Heart right ventricle (tissue), 16 donors: Measurements from ENCODE around the gene OR52E1. TPM values are rescaled to one million over a fixed set of nuclear protein-coding genes. Genes with fewer than 3 reads are reported as not detected.
"Not testable (repeated sequence)": the region's sequence is repeated elsewhere in the genome, so short reads cannot be mapped to it uniquely, and the experiment has no call there.

Source experiments
- ATAC-seq, 8 donors: fragments of 200-7000 bp; cut with Tn5 transposase; one replicate each; pipeline ENCODE4 v1.9.1; 2020; ENCODE audit warnings: mild to moderate bottlenecking in 8 of 8, moderate library complexity in 8 of 8, moderate number of reproducible peaks in 1 of 8
- DNase-seq, 2 donors: peaks; one replicate each; pipeline ENCODE4 v3.0.0-alpha.2; 2020
- H3K27ac ChIP-seq, 10 donors: fragments of 200-600 bp; sonication (generic) in 2 of 10; one replicate each; pipeline versions ENCODE4 v1.5.0 to v1.8.0; 2020 to 2022; ENCODE audit warnings: mild to moderate bottlenecking in 3 of 10
- H3K27me3 ChIP-seq, 7 donors: fragments of 200-600 bp; one replicate each; pipeline ENCODE4 v1.8.0; 2021 to 2022; ENCODE audit warnings: mild to moderate bottlenecking in 2 of 7
- H3K36me3 ChIP-seq, 9 donors: fragments of 200-600 bp; sonication (generic) in 1 of 9; one replicate each; pipeline versions ENCODE4 v1.5.0 to v1.8.0; 2020 to 2022; ENCODE audit warnings: mild to moderate bottlenecking in 2 of 9
- H3K4me1 ChIP-seq, 9 donors: fragments of 200-600 bp; sonication (generic) in 1 of 9; one replicate each; pipeline versions ENCODE4 v1.5.0 to v1.8.0; 2020 to 2022; ENCODE audit warnings: mild to moderate bottlenecking in 4 of 9
- H3K4me3 ChIP-seq, 10 donors: fragments of 200-600 bp; sonication (generic) in 2 of 10; one replicate each; pipeline versions ENCODE4 v1.5.0 to v1.8.0; 2020 to 2022; ENCODE audit warnings: mild to moderate bottlenecking in 7 of 10, moderate library complexity in 2 of 10
- H3K9me3 ChIP-seq, 11 donors: fragments of 200-600 bp in 10 of 11; sonication (generic) in 2 of 11; one replicate each; pipeline versions ENCODE4 v1.5.0 to v1.8.0; 2013 to 2022; ENCODE audit warnings: mild to moderate bottlenecking in 2 of 11, control low read depth in 1 of 11, moderate library complexity in 1 of 11
- CTCF ChIP-seq, 9 donors: fragments of 200-600 bp; sonication (generic) in 2 of 9; IDR thresholded peaks; one replicate each; pipeline versions ENCODE4 v1.5.0 to v1.8.0; 2021 to 2022; ENCODE audit warnings: antibody characterized with exemption in 9 of 9, mild to moderate bottlenecking in 5 of 9, moderate library complexity in 1 of 9
- WGBS, 2 donors: extraction: QIAGEN DNeasy Blood & Tissue Kit; methylation state at CpG; one replicate each; pipeline ENCODE4 v1.1.7; 2013; ENCODE audit warnings: inconsistent platforms in 1 of 2; 5-methylcytosine and 5-hydroxymethylcytosine counted together
- intact Hi-C, 10 donors: fragments of 100-400 bp; cut with DNase I; formaldehyde crosslinking; loops; one replicate each; pipeline versions ENCODE4 v1.11.1 to v1.14.2; 2022
- polyA plus RNA-seq, 2 donors: library from polyadenylated mRNA; stranded (reverse); fragments of 200-250 nt; gene quantifications; one replicate each; pipeline ENCODE4 v1.2.3, GENCODE V29; 2013
- total RNA-seq, 10 donors: library from RNA; stranded (reverse); fragmentation: NEBNext Ultra II Directional in 3 of 10; extraction: Animal tissue kit (Norgen Biotek cat#: 25700) in 3 of 10; gene quantifications; one replicate each; pipeline versions ENCODE4 v1.2.1 to v1.2.4, GENCODE V29; 2021 to 2023
- donor health status: Arrhythmogenic right ventricular cardiomyopathy.
- donor health status: ischemic (EF 13 %, LVEDD 7.1; RV severe dilation, severe dysfunction).
- donor health status: healthy with polysubstance abuse.
- donor health status: DM: no; HTN: yes; CAD: no.
- donor health status: DM: no; HTN: no; CAD: no.
- donor health status: ischemic (EF 25% LVEDD 6.9; RV normal size, moderate dysfunction).
- donor health status: ischemic (EF 25% LVEDD 5.7; RV mildly dilated, moderate dysfunction).
- donor health status: healthy.
- donor health status: DM: yes; HTN: yes; CAD: no.
- donor health status: Ischemic cardiomyopathy.
- donor health status: ischemic (EF 35%, LVEDD 5.7; RV mildly dilated, moderate dysfunction).
- donor health status: nonischemic (EF 11% LVEDD 7.7; RV severe dilation, severe dysfunction).
- donor health status: DM: yes; HTN: yes; CAD: no.
- donor health status: PGD.
- donor health status: ischemic (EF 29% LVEDD 5.4; RV normal size, mild dysfunction).
- donor health status: nonischemic (EF 23%, LVEDD 6.1; RV moderate dilation, normal function).

Gene OR52E1
- total and polyA plus RNA-seq, 12 donors: not detected

GRCh38 chr11:5046226-5046625 is 23.1 kb upstream of the OR52E1 start, which contains the start of gene OR52J3:
OR52J3 (plus strand) TSS chr11:5046526; CDS start chr11:5046526, 0 bp downstream.
- ATAC-seq (no peak), DNase-seq (no peak)
- intact Hi-C loops: no loop called here
- Histone ChIP-seq H3K36me3 (no peaks in the 10 kb centered on the region), H3K4me1 (no peaks in the 10 kb centered on the region), H3K9me3 (no peaks in the 10 kb centered on the region), H3K4me3 (no peak within 1 kb of the TSS), H3K27me3 (no peaks in the 10 kb centered on the region), H3K27ac (no peak within 1 kb of the TSS)
- 58 to 78% methylated on average over 1 of the region's 1 CpG for WGBS, 2 donors
- no peak for TF ChIP-seq CTCF (IDR thresholded peaks at IDR 0.05)

- 72 to 87% methylated on average over 15 of the region's 15 CpGs for WGBS, 2 donors
- H3K4me3 ChIP-seq: no peak overlapping the region
- intact Hi-C loops: no loop called here
- H3K36me3 ChIP-seq: no peaks in the 10 kb centered on the region
- H3K27ac ChIP-seq: no peak overlapping the region
- ATAC-seq (no peak), DNase-seq (no peak)
- H3K9me3 ChIP-seq: no peaks in the 10 kb centered on the region
- no peak for TF ChIP-seq CTCF (IDR thresholded peaks at IDR 0.05)
- H3K4me1 ChIP-seq: no peaks in the 10 kb centered on the region
- no peaks in the 10 kb centered on the region for H3K27me3 ChIP-seq
These were observed 22.5 kb upstream of the OR52E1 start for GRCh38 chr11:5046754-5047330.

- WGBS, 2 donors: 68 to 94% methylated on average over 5 of the region's 5 CpGs
- H3K4me1 ChIP-seq, H3K36me3 ChIP-seq, H3K9me3 ChIP-seq, ATAC-seq, H3K27me3 ChIP-seq, H3K4me3 ChIP-seq, intact Hi-C loops, DNase-seq, H3K27ac ChIP-seq: not testable (repeated sequence)
These were observed 10.7 kb upstream of the OR52E1 start for GRCh38 chr11:5058679-5059078.

GRCh38 chr11:5059391-5059790 is 10.0 kb upstream of the OR52E1 start, which contains the start of gene OR52E2:
OR52E2 (minus strand) TSS chr11:5059627; CDS start chr11:5059627, 0 bp downstream.
- WGBS, 2 donors: 77 to 85% methylated on average over 3 of the region's 3 CpGs
- DNase-seq: no peak
- no peak within 1 kb of the TSS for H3K27ac ChIP-seq
- H3K4me3 ChIP-seq: no peak within 1 kb of the TSS
- ATAC-seq: no peak
- no peaks in the 10 kb centered on the region for H3K9me3 ChIP-seq
- peaks cover 0 to 4% (median 0%) of the 10 kb centered on the region in 7 donors for H3K27me3 ChIP-seq
- intact Hi-C loops: no loop called here
- H3K36me3 ChIP-seq: no peaks in the 10 kb centered on the region
- no peak for TF ChIP-seq CTCF (IDR thresholded peaks at IDR 0.05)
- H3K4me1 ChIP-seq: no peaks in the 10 kb centered on the region

- intact Hi-C loops: no loop called here
- 4 to 5% methylated on average over 1 of the region's 1 CpG for WGBS, 2 donors
These were observed 4.3 kb upstream of the OR52E1 start for GRCh38 chr11:5065027-5065426.

More at GRCh38 chr11:5065027-5065426, 4.3 kb upstream of the OR52E1 start:
- H3K36me3 ChIP-seq: no peaks in the 10 kb centered on the region
- H3K9me3 ChIP-seq: no peaks in the 10 kb centered on the region
- ATAC-seq: no peak
- DNase-seq: no peak
- H3K27me3 ChIP-seq: peaks cover 0 to 4% (median 0%) of the 10 kb centered on the region in 7 donors
- H3K4me1 ChIP-seq: no peaks in the 10 kb centered on the region
- H3K27ac ChIP-seq: no peak overlapping the region
- no peak for TF ChIP-seq CTCF (IDR thresholded peaks at IDR 0.05)
- no peak overlapping the region for H3K4me3 ChIP-seq
